ENCODE measurements around the gene FAM114A1.

DNA sequence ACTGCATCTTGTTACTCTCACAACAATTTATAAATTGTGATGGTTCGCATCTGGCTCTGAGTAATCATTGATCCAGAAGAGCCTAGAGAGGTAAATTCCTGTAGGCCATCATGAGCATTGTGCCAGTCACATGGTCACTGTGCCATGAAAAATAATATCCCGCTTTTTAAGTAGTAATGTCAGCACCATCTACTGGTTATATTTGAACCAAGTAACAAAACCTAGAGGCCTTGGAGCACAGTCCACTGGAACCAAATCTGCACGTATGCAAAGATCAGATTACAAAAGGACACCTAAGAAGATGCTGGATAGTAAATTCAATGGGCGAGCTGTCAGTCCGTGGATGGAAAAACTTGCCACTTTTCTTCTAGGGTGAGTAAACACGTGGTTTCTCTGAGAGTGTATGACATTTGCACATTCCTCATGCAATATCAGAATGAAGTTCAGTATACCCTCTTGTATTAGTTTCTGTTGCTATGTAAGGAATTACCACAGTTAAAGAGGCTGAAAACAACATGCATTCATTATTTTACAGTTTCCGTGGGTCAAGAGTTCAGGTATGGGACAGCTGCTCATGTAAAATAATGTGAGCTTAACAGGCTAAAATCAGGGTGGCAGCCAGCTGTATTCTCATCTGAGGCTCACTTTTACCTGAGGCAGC, 26.8 kb downstream of the FAM114A1 start:
- TF ChIP-seq CTCF (conservative IDR thresholded peaks at IDR 0.05) (no peak), ZFX (IDR thresholded peaks at IDR 0.05) (no peak)
